NOMO-1 (cell line): ENCODE data around the gene SMDT1.

Experiments
- DNase-seq, 2 experiments: peaks; one replicate each; lab custom pipeline; 2025; ENCODE audit not compliant: unreplicated experiment in 2 of 2; lab: John Stamatoyannopoulos, UW

Gene SMDT1, protein sequence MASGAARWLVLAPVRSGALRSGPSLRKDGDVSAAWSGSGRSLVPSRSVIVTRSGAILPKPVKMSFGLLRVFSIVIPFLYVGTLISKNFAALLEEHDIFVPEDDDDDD

DNA sequence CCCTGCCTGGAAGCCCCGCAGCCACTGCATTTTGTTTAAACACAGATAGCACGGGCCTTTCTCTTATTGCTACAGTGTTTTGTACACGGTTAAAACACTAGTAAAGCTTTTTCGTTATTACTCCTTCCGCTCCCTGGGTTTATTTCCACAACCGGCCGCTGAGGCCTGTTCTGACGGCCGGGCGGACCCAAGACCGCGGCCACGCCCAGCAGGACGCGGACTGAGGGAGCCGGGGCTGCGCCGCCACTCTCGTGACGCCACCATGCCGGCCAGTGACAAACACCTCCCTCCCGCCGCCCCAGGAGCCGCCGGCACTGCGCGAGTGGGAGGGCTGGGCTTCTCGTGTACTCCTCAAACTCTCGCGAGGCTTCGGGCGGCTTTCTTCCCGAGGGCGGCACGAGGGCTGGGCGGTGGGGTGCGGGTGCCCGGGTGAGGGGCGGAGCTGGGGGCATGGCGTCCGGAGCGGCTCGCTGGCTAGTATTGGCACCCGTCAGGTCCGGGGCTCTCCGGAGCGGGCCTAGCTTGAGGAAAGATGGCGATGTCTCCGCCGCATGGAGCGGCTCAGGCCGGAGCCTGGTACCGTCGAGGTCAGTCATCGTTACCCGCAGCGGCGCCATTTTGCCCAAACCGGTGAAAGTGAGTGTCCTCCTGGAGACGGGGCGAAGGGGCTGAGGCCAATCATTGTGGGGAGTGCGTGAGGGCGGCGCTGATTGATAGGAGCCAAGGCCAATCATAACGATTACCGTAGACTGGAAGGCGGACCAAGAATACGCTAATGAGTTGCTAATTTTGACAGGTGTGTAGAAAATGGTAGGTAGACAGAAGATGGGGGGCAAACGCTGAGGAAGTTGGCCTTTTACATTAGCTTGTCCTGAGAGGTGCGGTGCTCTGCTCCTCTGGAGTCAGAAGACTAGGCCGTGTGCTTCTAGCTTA, at the start of gene SMDT1:
SMDT1 (plus strand) TSS at position 382 of the 933 bp plus-strand sequence; CDS start at position 451, 69 bp downstream.
- peak; percentile 96 to 97 for DNase-seq

DNA sequence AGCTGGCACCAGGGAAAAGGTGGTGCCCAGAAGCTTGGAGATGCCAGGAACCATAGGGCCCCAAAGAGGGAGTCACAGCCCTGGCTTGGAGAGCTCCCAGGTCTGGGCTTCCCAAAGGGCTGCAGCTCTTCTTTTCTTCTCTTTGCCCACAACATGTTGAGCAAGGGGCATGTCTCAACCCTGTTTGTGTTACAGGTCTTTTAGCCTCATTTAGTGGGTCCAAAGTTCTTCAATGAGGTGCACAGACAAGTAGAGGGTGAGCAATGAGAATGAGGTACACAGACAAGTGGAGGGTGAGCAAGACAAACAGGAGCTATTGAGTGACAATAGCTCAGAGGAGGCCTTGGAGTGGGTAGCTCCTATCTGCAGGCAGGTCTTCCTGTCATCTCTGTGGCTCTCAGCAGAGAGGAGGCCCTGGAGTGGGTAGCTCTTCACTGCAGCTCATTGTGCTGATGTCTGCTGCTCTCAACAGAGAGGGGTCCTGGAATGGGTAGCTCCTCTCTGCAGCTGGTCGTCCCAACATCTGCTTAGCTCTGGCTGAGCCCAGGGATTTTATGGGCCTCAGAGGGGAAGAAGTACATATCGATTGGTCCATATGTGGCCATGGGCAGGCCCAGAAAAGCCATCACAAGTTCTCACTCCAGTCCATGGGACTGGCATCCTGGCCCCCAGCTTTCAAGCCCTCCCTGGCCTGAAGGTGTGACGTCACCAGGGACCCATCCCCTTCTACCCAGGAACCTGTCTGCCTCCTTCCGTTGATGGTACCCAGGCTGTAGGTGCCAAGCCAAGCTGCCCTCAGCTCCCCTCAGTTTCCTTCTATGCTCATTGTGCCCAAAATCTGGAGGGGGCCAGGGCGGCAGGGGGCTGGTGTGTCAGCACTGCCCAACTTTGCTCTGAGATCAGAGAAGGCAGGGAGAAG, 46.0 kb upstream of the SMDT1 start:
- no peak for DNase-seq

DNA sequence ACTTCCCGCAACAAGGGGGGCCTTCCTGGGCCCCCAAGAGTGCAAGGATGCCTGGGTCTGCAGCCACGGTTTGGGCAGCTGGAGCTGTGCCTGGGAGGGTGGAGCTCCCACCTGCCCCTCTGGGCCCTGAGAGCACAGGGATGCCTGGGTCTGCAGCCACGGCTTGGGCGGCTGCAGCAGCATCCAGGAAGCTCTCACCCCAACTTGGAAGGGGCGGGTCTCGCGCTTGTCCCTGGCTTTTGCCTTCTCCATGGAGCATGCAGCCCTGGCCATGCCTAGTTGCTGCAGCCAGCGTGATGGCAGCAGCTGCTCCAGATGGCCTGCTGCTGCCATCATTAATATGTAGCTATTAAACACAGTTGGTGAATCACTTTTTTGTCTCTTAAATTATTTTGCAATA, 44.2 kb upstream of the SMDT1 start:
- DNase-seq = no peak

DNA sequence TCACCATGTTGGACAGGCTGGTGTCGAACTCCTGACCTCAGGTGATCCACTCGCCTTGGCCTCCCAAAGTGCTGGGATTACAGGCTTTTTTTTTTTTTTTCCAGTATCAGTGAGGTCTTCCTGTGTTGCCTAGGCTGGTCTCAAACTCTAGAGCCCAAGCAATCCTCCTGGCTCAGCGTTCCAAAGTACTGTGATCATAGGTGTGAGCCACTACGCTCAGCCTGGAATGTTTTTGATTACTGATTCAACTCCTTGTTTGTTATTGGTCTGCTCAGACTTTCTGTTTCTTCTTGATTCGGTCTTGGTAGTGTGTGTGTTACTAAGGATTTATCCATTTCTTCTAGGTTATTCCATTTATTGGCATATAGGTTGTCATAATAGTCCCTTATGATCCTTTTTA, 40.2 kb upstream of the SMDT1 start:
- DNase-seq = no peak

DNA sequence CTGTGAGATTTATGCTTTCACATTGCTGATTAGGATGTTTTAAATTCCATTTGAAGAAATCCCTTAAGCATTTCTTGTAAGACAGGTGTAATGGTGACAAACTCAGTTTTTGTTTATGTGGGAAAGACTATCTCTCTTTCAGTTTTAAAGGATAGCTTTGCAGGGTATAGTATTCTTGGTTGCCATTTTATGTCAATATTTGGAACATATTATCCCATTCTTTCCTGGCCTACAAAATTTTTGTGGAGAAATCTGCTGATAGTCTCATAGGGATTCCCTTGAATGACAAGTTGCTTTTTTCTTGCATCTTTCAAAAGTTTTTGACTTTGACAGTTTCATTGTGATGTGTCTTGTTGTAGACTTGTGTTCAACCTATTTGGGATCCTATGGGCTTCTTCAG, 37.7 kb upstream of the SMDT1 start:
- DNase-seq = no peak

DNA sequence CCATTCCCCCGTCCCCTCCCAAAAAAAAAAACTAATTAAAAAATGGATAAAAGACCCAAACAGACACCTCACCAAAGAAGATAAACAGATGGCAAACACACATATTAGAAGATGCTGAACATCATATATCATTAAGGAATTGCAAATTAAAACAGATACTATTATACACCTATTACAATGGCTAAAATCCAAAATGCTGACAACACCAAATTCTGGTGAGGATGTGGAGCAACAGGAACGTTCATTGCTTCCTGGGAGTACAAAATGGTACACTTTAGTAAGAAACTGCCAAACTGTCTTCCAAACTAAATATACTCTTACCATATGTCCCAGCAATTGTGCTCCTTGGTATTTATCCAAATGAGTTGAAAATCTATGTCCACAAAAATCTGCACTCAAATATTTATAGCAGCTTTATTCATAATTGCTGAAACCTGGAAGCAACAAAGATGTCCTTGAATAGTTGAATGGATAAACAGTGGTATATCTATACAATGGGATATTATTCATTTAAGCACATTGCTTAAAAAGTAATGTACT, 28.8 kb upstream of the SMDT1 start:
- DNase-seq = no peak

DNA sequence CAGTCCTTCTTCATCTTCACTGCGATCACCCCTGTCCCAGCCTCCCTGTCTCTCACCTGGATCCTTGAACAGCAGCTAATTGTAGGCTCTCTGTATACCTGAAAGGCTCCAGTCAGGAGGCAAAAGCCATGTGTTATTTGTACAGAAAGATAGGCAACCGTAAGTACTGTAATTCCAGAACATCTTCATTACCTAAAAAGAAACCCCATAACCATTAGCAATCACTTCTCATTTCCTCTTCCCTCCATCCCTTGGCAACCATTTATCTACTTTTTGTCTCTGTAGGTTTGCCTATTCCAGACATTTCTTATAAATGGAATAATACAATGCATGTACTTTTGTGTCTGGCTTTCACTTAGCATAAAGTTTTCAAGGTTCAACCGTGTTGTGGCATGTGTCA, 26.7 kb upstream of the SMDT1 start:
- DNase-seq = peak in 1 of 2 experiments; percentile 22

DNA sequence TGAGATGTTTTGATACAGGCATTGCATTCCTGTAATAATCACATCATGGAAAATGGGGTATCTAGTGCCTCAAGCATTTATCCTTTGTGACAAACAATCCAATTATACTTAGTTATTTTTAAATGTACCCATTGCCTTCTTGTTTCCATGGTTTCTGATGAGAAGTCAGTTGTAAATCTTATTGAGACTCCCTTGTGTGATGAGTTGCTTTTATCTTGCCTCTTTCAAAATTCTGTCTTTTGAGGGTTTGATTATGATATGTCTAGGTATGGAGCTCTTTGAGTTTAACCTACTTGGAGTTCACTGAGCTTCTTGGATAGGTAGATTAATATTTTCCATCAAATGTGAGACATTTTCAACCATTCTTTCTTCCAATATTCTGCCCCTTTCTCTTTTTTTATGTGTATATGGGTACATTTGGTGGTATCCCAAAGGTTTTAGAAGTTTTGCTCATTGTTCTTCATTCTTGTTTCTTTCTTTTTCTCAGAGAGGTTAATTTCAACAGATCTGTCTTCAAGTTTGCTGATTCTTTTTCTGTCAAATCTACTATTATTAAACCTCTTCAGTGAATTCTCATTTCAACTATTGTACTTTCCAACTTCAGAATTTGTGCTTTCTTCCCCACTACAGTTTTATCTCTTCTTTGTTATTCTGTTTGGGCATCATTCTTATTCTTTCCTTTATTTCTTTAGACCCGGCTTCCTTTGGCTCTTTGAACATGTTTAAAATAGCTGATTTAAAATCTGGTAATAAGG, 22.6 kb upstream of the SMDT1 start:
- DNase-seq = no peak

DNA sequence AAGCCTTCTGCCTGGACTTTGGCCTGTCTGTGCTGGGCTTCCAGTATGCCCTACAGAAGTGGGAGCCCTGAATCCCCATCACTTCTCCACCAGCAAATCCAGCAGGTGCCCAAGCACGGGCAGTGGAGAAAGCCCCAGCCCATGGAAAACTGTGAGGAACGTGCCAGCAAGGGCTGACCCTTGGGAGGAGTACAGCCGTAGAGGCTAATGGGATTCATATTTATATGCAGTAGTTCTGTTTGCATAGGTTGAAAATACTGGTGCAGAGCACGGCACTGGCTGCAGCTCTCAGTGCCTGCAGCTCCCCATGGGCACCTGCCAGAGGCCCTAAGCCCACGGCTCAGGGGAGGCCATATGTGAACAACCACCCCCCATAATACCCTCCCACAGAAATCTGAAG, 19.0 kb upstream of the SMDT1 start:
- no peak for DNase-seq

DNA sequence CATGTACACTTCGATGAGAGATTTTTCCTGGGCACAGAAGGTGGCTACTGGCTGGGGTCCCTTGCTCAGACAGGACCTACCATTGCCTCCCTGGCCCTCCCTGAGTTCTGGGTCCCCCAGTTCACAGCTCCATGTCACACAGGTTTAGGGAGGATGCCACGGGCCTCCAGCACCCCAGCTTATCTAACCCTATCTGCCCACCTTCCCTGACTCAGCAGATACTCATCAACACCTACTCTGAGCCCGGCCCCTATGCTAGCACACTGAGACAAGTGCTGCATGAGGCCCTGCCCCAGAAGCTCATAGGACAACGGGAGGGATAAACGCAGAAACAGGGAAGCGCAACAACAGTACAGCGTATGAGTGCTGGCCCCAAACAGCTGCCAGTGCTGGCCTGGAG, 18.5 kb upstream of the SMDT1 start:
- no peak for DNase-seq

DNA sequence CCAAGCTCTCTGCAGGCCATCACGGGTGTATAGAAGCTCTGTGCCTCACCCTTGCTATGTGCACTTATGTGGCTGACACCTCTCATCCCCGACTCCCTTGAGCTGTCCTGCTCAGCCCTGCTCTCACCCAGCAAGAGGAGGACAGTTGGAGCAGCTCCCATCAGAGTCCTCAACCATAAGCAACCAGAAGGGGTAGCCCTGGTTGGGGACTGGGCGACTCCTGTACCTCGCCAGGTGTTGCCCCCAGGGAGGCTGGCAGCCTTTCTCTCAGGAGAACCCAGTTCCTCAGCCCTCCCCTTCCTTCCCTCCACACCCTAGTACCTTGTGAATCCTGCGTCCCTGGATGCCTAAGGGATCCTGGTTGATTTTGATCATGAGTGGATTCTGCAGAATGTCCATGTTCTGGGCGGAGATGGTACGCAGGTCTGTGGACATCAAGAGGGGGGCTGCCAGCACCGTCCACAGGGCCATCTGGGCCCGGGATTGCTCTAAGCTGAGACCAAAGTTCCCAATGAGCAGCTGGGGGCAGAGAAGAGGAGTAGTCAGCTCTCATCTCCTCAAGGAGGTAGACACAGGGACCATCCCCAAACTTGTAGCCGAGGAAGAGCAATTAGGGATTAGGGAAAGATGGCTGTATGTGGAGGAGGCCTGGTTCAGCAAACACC, 16.9 kb upstream of the SMDT1 start:
- DNase-seq = no peak

DNA sequence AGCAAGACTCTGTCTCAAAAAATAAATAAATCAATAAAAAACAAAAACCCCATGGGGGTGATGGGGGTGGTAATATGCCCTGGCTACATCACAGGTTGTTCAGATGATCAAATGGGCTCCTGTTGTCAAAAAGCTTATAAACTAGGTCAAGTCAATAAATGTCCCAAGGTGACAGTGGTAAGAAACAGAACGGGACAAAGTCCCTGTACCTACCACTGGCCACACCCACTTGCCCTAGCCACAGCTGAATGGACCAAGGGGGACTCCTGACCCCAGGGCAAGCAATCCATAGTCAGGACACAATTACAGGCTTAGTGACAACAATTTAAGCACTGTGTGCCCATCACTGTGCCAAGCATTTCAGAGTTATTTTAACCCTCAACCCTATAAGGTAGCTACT, 14.9 kb upstream of the SMDT1 start:
- no peak for DNase-seq

DNA sequence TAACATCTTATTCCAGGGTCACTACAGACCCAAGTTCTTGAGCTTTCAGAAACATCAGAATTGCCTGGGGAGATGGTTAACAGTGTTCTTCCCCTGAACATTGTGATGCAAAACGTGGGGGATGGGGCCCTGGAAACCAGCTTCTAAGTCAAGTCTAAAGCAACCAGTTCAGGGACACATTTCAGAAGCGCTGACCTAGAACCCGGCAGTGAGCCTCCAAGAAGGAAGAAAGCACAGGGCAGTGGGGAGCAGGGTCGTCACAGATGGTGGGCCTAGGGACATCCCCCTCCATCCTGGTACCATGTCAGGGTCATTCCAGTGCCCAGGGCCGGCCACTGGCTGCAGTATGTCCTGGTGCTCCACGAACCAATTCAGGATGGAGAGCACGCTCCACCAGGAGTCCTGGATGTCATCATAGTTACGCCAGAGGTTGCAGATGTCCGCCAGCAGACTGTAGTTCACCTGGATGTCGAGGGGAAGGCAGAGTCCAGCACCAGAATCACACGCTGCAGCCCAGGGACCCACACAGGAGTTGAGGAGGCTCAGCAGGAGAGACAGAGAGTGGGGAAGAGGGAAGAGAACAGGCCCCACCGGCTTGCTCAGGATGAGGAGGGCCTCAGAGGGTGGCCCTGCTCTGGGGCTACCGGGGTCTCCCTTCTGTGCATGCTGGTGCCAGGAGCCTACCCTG, 13.9 kb upstream of the SMDT1 start:
- DNase-seq = no peak

DNA sequence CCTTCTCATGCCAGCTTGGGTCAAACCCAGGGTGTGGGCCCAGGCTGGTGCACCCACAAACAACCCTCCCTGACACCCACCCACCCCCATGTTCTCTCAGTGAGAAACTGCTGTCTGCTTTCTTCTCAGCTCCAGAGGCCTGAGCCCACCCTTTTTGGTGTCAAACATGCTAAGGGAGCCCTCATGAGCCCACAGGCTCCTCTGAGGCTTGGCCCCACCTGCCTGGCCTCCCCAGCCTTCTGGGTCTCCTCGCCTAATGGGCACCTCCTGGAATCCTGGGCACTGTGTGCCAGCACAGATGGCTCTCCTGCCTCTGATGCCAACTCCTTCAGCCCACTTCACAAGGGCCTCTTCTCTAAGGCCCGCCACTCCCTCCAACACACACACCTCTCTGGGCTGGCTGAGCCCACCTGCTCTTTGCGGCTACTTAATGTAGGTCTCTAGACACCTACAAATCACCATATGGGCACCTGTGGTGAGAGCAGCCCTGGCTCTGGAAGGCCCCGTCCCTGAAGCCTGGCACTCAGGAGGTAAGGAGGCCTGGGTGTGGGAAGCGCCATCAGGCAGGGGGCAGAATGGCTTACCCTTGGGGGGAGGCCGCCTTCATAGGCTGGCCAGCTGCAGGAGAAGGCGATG, 13.3 kb upstream of the SMDT1 start:
- no peak for DNase-seq

DNA sequence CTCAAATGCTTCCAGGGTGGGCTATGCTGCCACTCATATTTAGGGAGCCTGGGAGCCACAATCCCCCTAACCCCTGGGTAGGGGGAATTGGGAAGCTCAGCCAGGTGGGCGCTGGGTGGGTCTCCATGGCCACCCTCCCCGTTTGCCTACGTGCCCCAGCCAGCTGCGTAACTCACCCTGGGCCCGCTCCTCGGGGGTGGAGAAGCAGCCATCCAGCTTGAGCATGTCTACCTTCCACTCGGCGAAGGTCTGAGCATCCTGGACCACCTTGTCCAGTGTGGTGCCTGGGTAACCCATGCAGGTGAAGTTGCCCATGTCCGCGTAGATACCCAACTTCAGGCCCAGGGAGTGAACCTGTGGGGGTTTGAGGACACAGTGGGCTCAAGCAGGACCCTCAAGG, 12.6 kb upstream of the SMDT1 start:
- DNase-seq = no peak

DNA sequence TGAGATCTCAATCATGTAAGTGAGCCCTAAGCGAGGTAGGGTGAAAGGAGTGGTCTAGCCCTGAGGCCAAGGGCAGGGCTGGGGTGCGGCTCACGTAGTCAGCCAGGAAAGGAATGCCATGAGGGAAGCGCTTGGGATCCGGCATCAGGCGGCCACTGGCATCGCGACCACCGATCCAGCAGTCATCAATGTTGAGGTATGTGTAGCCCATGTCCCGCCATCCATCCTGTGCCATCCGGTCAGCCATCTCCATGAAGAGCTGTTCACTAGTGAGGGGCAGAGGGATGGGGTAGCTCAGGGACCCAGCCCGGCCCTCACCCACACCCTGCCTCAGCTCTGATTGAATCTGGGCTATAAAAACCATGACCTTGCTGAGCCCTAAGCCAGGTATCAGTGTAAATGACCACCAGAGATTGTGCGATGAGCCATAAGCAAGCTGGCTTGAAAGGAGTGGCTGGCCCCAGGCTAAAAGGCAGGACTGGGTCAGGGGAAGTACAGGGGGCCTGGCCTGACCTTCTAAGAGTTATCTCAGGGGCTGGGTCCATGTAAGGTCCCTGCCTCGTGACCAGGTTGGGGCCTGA, 11.7 kb upstream of the SMDT1 start:
- no peak for DNase-seq

DNA sequence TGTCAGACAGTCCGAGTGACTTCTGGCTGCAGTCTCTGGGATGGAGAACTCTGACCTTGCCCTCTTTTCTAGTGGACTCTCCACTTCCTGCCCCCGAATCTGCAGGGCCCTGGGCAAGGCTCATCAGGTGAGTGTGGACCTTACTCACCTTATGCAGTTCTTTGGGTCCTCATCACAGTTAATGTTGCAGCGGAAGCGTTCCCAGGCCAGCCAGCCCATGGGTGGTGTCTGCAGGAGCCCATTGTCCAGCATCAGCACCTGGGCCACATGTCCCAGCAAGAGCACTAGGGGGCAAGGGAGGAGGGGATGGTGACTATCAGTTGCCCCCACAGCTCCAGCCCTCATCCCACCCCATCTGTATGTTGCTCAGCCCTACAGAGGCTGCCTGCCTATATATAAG, 11.2 kb upstream of the SMDT1 start:
- no peak for DNase-seq

DNA sequence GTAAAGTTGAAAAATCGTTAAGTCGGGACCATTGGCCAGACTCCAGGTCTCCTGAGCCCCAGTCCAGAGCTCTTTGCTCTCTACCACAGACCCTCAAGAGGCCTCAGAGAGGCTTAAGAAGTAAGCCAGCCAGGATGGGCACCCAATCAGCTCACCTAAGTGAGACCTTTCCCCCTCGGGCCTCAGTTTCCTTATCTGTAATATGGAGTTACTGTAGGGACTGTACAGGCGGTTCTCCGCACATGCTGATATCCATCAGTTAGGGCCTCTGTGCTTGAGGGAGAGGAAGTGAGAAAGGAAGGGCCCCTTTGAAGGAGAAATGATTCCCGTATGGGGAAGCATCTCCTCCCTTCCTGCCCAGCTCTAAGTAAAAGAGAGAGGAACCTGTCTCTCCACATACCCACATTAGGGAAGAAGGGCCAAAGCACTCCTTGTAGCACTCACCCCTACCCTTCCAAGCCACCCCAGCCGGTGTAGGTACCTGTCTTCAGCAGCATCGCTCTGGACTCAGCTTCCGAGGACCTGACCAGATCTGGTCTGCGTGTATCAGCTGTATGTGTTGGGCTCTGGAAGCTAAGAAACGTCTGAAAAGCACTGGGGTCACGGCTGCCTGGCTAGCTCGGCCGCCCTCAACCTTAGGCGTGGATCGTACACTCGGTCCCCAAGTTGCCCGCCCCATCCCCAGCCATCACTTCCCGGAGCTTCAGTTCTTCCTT, 9.5 kb upstream of the SMDT1 start:
- peak; percentile 74 to 75 for DNase-seq
